IPS DF 6.9 (cell line): ENCODE results near the gene CIZ1.

Source experiments
- DNase-seq: peaks from one replicate; pipeline ENCODE4 v3.0.0-alpha.2; 2013; ENCODE audit warnings: low read depth, low spot score
- H3K27ac ChIP-seq: one replicate; pipeline ENCODE4 v1.5.1; 2013; ENCODE audit warnings: low read length, control low read depth
- H3K27me3 ChIP-seq: 2 replicates; pipeline ENCODE4 v1.6.1; 2013; ENCODE audit warnings: mild to moderate bottlenecking, low read length; ENCODE audit not compliant: control insufficient read depth, insufficient read depth
- H3K36me3 ChIP-seq: 2 replicates; pipeline ENCODE4 v1.6.1; 2013; ENCODE audit warnings: low read length; ENCODE audit not compliant: control insufficient read depth, insufficient read depth
- H3K4me1 ChIP-seq: 2 replicates; pipeline ENCODE4 v1.6.1; 2013; ENCODE audit warnings: low read length; ENCODE audit not compliant: control insufficient read depth, insufficient read depth
- H3K4me3 ChIP-seq: 2 replicates; pipeline ENCODE4 v1.5.1; 2013; ENCODE audit warnings: mild to moderate bottlenecking, low read length
- H3K9me3 ChIP-seq: 2 replicates; pipeline ENCODE4 v1.6.1; 2013; ENCODE audit warnings: low read length, inconsistent platforms; ENCODE audit not compliant: control insufficient read depth, insufficient read depth
- WGBS: extraction: QIAGEN DNeasy Blood & Tissue Kit; methylation state at CpG from one replicate; pipeline ENCODE4 v1.1.7; 2013; ENCODE audit warnings: mixed read lengths, missing lambda C conversion rate; ENCODE audit not compliant: insufficient read length, insufficient coverage; 5-methylcytosine and 5-hydroxymethylcytosine counted together

Gene CIZ1

GRCh38 chr9:128159784-128160602 is 31.4 kb downstream of the CIZ1 start, which contains the start of gene BBLN:
Gene BBLN, plus strand, starts transcription at chr9:128160265. Its CDS starts 143 bp downstream, at chr9:128160408.
- Histone ChIP-seq H3K4me1 (0 out of 2 replicates have a peak, but pooled peaks cover 2% of the 10 kb centered on the region), H3K4me3 (peak within 1 kb of the TSS; percentile 74), H3K36me3 (no peaks in the 10 kb centered on the region; the same call in 1 of the 2 replicates), H3K27ac (no peak within 1 kb of the TSS), H3K9me3 (no peaks in the 10 kb centered on the region), H3K27me3 (no peaks in the 10 kb centered on the region)
- no CpG with 5 or more reads among the region's 77 CpGs for WGBS
- peak; percentile 71 for DNase-seq

- H3K4me3 ChIP-seq: peak overlapping the region; percentile 36; the same call in 1 of the 2 replicates
- H3K36me3 ChIP-seq: no peaks in the 10 kb centered on the region; the same call in 1 of the 2 replicates
- WGBS: no CpG with 5 or more reads among the region's 11 CpGs
- H3K9me3 ChIP-seq: no peaks in the 10 kb centered on the region
- no peaks in the 10 kb centered on the region for H3K27me3 ChIP-seq
- DNase-seq: no peak
- H3K27ac ChIP-seq: no peak overlapping the region
- H3K4me1 ChIP-seq: 0 out of 2 replicates have a peak, but pooled peaks cover 2% of the 10 kb centered on the region
These were observed 31.9 kb downstream of the CIZ1 start for GRCh38 chr9:128159522-128159783.

GRCh38 chr9:128155736-128156500 is 35.5 kb downstream of the CIZ1 start:
- no peaks in the 10 kb centered on the region for H3K27me3 ChIP-seq
- DNase-seq: no peak
- no CpG with 5 or more reads among the region's 7 CpGs for WGBS
- no peaks in the 10 kb centered on the region for H3K9me3 ChIP-seq
- no peak overlapping the region for H3K4me3 ChIP-seq
- H3K27ac ChIP-seq: no peak overlapping the region
- 0 out of 2 replicates have a peak, but pooled peaks cover 2% of the 10 kb centered on the region for H3K4me1 ChIP-seq
- H3K36me3 ChIP-seq: no peaks in the 10 kb centered on the region

- WGBS: no CpG with 5 or more reads among the region's 13 CpGs
- no peaks in the 10 kb centered on the region for H3K9me3 ChIP-seq
- no peaks in the 10 kb centered on the region for H3K36me3 ChIP-seq
- H3K4me1 ChIP-seq: peaks cover 3% of the 10 kb centered on the region; the same call in 1 of the 2 replicates
- no peak overlapping the region for H3K27ac ChIP-seq
- no peak for DNase-seq
- H3K4me3 ChIP-seq: no peak overlapping the region
- no peaks in the 10 kb centered on the region for H3K27me3 ChIP-seq
These were observed 37.3 kb downstream of the CIZ1 start for GRCh38 chr9:128153947-128154695.

GRCh38 chr9:128153060-128153946 is 38.1 kb downstream of the CIZ1 start:
- no peaks in the 10 kb centered on the region for H3K36me3 ChIP-seq
- DNase-seq: no peak
- H3K27me3 ChIP-seq: no peaks in the 10 kb centered on the region
- H3K9me3 ChIP-seq: no peaks in the 10 kb centered on the region
- WGBS: no CpG with 5 or more reads among the region's 26 CpGs
- no peak overlapping the region for H3K4me3 ChIP-seq
- no peak overlapping the region for H3K27ac ChIP-seq
- peaks cover 3% of the 10 kb centered on the region; the same call in 1 of the 2 replicates for H3K4me1 ChIP-seq

GRCh38 chr9:128152133-128153059 is 39.0 kb downstream of the CIZ1 start:
- Histone ChIP-seq H3K36me3 (no peaks in the 10 kb centered on the region), H3K27ac (no peak overlapping the region), H3K4me1 (peaks cover 3% of the 10 kb centered on the region; the same call in 1 of the 2 replicates), H3K9me3 (no peaks in the 10 kb centered on the region), H3K4me3 (no peak overlapping the region), H3K27me3 (no peaks in the 10 kb centered on the region)
- DNase-seq: no peak
- WGBS: no CpG with 5 or more reads among the region's 13 CpGs

GRCh38 chr9:128151309-128152132 is 39.9 kb downstream of the CIZ1 start:
- no peak for DNase-seq
- Histone ChIP-seq H3K27ac (no peak overlapping the region), H3K27me3 (no peaks in the 10 kb centered on the region), H3K36me3 (no peaks in the 10 kb centered on the region), H3K4me1 (peaks cover 3% of the 10 kb centered on the region; the same call in 1 of the 2 replicates), H3K4me3 (no peak overlapping the region), H3K9me3 (no peaks in the 10 kb centered on the region)
- no CpG with 5 or more reads among the region's 18 CpGs for WGBS

- Histone ChIP-seq H3K27me3 (no peaks in the 10 kb centered on the region), H3K4me3 (no peak overlapping the region), H3K36me3 (no peaks in the 10 kb centered on the region), H3K4me1 (peaks cover 3% of the 10 kb centered on the region; the same call in 1 of the 2 replicates), H3K9me3 (no peaks in the 10 kb centered on the region), H3K27ac (no peak overlapping the region)
- WGBS: no CpG with 5 or more reads among the region's 19 CpGs
- DNase-seq: peak; percentile 61
These were observed 40.6 kb downstream of the CIZ1 start for GRCh38 chr9:128150594-128151308.
